Activated T-cell treated with anti-CD3 and anti-CD28 coated beads for 48 hours (primary cell): ENCODE results near the gene TUFT1.
A peak's percentile ranks its signal among the peaks of the same experiment; 100 is the strongest.
"Not testable (repeated sequence)": the region's sequence is repeated elsewhere in the genome, so short reads cannot be mapped to it uniquely, and the experiment has no call there.

Source experiments
- DNase-seq: peaks from one replicate; pipeline ENCODE4 v3.0.0-alpha.2; 2020; ENCODE audit warnings: low read depth

TUFT1 gene

GRCh38 chr1:151581451-151581850 is 41.3 kb downstream of the TUFT1 start:
- DNase-seq, result no peak

- no peak for DNase-seq
Measured at GRCh38 chr1:151581921-151582320, 41.8 kb downstream of the TUFT1 start.

DNA sequence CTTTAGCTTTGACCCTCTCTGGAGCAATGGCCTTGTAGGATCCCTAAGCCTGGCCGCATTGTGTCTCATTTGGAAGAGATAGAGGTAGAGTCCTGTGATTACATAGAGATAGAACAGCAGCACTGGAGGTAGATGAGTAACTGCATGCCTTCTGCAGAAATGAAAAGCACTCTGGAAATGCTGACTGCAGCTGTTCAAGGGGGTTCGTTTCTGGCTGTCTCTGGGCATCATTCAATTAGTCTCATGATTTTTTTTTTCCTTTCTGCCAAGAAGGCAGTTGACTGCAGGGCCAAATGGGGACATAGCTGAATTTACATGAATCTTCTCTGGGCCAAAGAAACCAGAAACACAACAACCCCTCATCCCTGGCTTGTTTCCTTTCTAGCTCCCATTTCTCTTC is 43.7 kb downstream of the TUFT1 start:
- DNase-seq, result no peak

GRCh38 chr1:151584278-151584677 is 44.2 kb downstream of the TUFT1 start:
- DNase-seq, result no peak

GRCh38 chr1:151584780-151585179 is 44.7 kb downstream of the TUFT1 start:
- no peak for DNase-seq

- no peak for DNase-seq
Measured at GRCh38 chr1:151585622-151586021, 45.5 kb downstream of the TUFT1 start.

DNA sequence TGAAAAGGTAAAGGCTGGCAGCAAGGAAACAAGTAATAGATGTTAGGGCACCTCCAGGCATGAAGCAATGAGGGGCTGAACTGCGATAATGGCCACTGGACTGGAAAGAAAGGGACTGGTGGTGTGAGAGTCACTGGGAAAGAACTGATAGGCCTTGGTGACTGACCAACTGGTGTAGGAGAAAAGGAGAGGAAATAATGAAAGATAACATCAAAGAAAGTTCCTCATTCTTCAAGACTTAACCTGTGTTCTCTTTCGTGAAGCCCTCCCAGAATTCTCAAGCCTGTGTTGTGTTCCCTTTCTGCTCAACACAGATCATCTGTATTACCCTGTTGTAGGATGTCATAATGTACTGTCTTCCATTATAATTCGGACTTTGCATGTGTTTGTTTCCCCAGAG is 50.9 kb downstream of the TUFT1 start:
- no peak for DNase-seq

DNA sequence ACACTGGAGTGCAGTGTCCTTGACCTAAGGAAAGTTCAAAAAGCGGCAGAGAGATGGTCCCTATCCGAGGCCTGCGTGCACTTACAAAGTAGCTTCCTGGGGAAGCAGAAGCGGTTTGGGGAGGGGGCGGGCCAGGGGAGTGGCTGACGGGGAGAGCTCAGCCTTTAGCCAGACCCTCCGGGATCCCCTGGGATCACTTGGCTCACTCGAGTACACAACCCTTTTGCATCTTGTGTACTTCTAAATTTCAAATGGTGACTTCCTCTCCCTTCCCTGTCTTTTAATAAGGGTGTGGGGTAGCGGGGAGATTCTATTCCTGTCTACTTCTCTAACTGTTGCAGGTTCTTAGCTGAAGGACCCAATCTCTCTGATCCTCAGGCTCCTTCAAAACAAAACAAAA is 53.6 kb downstream of the TUFT1 start:
- DNase-seq, result no peak

- DNase-seq, result peak; percentile 77
Measured at GRCh38 chr1:151594143-151594625, 54.1 kb downstream of the TUFT1 start.

- no peak for DNase-seq
Measured at GRCh38 chr1:151596166-151596953, 56.3 kb downstream of the TUFT1 start.

DNA sequence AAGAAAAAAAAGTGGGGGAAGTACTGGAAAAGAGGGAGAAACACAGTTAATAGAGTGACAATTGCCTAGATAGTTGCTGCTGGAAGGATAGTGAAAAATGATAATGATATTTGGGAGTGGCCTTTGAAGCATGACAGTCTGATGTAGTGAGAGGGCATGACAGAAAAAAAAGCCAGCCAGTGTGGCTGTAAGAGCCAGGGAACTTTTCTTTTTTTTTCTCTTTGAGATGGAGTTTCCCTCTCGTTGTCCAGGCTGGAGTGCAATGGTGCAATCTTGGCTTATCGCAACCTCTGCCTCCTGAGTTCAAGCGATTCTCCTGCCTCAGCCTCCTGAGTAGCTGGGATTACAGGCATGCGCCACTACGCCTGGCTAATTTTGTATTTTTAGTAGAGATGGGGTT is 62.4 kb downstream of the TUFT1 start:
- DNase-seq, result not testable (repeated sequence)

DNA sequence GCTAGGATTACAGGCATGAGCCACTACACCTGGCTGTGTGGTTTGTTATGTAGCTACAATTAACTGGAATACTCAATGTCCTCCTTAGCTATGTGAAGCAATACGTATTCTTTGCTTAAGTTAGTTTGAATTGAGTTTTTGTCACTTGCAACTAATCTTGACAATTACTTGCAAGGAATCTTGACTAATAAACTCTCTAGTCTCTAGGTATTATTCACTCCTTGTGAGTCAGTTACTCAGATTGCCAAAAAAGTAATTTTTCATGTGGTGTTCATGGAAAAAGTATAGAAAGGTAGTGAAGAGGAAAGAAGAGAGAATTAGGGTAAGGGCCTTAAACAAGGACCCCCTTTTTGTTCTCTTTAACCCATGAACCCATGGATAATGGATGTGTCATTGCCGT is 64.2 kb downstream of the TUFT1 start:
- no peak for DNase-seq

DNA sequence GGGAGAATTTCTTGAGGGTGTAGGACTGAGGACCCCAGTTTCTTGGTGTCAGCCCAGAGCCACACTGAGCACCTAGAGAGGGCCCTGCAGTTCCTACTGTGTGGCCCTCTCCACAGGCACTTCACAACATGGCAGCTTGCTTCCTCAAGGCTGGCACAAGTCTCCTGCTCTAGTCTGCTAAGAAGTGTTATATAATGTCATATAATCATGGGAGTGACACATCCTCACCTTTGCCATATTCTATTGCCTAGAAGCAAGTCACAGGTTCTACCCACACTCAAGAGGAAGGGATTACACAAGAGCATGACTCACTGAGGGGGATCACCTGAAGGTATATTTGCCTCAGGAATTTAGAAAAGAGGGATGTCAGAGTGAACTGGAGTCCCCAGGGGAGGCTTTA is 66.3 kb downstream of the TUFT1 start:
- no peak for DNase-seq

DNA sequence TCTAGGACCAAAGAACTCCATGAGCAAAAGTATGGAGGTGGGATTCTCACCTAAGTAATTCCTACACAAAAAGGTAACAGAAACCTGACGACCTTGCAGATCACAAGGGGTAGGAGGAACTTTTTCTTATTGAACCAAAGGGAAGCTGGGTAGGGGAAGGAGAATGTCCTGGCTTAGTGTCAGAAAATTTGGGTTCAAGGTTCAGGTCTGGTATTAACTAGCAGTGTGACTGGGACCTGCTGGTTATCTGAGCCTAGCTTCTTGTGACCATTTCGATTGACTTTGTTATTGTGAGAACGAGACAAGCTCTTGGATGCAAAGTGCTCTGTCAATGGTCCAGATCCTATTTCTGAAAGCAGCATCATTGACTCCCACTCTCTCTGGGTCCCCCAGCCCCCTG is 66.7 kb downstream of the TUFT1 start:
- no peak for DNase-seq

- no peak for DNase-seq
Measured at GRCh38 chr1:151610142-151610541, 70.0 kb downstream of the TUFT1 start.

DNA sequence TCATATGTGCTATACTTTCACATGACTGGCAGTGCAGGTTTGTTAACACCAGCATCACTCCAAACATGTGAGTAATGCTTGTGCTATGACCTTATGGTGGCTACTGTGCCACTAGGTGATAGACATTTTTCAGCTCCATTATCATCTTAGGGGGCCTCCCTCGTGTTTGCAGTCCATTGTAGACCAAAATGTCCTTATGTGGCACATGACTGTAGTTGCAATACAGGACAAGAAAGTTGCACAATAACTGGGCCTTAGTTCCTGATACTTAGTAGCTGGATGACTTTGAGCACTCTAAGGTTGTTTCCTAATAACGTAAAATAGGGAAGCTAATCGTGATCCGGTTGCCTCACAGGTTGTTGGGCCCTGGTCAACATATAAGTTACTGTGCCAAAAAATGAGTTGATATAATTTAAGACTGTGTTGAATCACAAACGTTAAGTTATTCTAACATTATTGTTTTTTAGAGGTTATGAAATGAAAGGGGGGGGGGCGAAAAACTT is 71.2 kb downstream of the TUFT1 start:
- DNase-seq, result no peak

DNA sequence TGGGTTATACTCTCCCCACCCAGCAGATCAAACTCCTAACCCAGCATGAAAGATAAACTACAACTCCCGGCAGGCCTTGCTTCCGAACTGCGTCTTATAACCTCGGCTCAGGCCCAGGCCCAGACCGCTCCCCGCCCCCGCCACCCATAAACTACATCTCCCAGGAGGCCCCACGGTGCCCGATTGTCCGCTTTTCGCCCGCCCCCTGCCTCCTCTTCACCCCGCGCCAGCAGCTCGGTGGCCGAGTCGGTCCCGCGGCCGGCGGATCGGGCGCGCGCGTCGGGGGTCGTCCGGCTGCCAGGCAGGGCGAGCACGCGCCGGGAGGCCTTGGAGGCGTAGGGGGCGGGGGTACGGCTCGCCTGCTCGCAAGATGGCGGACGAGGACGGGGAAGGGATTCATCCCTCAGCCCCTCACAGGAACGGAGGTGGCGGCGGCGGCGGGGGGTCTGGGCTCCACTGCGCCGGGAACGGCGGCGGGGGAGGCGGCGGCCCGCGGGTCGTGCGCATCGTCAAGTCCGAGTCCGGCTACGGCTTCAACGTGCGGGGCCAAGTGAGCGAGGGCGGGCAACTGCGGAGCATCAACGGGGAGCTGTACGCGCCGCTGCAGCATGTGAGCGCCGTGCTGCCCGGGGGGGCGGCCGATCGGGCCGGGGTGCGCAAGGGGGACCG is 71.9 kb downstream of the TUFT1 start, which contains the start of gene SNX27:
Gene SNX27 (plus strand): TSS at position 219 of the 669 bp plus-strand sequence. CDS start 152 bp downstream, at position 371.
- peak; percentile 78 for DNase-seq

GRCh38 chr1:151612501-151613281 is 72.6 kb downstream of the TUFT1 start:
- DNase-seq, result peak; percentile 6

- no peak for DNase-seq
Measured at GRCh38 chr1:151613282-151613780, 73.2 kb downstream of the TUFT1 start.

DNA sequence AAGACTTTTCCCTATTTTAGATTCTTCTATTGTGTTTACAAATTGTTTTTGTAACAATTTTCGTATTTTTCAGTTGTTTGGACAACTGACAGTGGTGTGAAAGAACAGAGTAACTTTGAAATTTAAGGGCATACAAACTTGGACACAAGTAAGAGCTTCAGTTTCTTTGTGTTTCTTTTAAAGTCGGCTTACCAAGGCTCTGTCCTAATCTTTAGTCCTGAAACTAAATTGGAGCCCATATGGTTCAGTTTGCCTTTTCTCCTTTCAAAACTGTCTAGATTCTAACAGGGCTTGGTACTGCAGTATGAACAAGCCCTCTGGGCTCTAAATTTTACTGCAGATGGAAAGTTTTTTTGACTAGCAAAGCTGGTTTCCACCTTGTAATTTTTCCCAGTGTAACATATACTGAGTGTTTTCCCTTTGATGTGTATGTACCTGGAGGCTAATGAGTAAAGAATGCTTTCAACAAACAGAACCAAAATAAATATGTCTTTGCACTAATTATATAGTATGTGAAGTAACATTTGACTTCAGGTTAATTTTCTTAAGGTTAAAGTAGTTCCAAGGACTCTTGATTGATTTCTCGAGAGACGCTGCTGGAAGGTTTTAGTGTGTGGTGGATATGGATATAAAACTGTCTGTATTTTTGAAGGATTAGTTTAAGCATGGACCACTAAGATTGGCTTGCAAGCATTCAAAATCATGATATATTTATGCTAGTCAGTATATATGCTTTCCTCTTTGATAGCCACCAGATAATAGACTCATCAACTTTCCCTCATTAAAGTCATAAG is 75.8 kb downstream of the TUFT1 start:
- DNase-seq, result no peak

GRCh38 chr1:151616505-151616849 is 76.4 kb downstream of the TUFT1 start:
- DNase-seq, result no peak
